ENCODE results near the gene DOCK6.

The DOCK6 gene

DNA sequence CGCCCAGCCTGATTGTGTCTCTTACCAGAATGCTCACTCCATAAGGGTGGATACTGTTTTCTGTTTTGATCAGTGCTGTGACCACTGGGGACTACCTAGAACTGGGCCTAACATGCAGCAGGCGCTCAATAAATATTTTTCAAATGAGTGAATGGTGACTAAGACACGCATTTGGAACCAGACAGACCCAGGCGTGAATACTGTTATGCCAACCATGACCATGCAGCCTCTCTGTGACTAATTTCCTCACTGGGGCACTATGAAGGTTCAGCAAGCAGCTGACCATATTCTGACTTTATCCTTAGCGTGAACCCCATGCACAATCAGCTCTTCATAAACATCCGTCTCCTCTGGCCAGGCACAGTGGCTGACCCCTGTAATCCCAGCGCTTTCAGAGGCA is 93.8 kb downstream of the DOCK6 start:
- no peak overlapping the region for H3K9ac ChIP-seq
- H4K20me1 ChIP-seq (ENCODE audit: insufficient read depth): no peaks in the 10 kb centered on the region
- H2AFZ ChIP-seq (ENCODE audit: low read depth): no peak overlapping the region
- H3K4me3 ChIP-seq (IDR thresholded peaks at IDR 0.05; ENCODE audit: insufficient read depth, low read depth, low read length): no peak overlapping the region
- H3K27me3 ChIP-seq (ENCODE audit: insufficient read depth, low read depth): no peaks in the 10 kb centered on the region
- no peaks in the 10 kb centered on the region for H3K36me3 ChIP-seq (ENCODE audit: insufficient read depth)
- H3K4me2 ChIP-seq: no peak overlapping the region
- no peaks in the 10 kb centered on the region for H3K79me2 ChIP-seq (ENCODE audit: insufficient read depth, low read depth)
- TF ChIP-seq, protein P1, sequence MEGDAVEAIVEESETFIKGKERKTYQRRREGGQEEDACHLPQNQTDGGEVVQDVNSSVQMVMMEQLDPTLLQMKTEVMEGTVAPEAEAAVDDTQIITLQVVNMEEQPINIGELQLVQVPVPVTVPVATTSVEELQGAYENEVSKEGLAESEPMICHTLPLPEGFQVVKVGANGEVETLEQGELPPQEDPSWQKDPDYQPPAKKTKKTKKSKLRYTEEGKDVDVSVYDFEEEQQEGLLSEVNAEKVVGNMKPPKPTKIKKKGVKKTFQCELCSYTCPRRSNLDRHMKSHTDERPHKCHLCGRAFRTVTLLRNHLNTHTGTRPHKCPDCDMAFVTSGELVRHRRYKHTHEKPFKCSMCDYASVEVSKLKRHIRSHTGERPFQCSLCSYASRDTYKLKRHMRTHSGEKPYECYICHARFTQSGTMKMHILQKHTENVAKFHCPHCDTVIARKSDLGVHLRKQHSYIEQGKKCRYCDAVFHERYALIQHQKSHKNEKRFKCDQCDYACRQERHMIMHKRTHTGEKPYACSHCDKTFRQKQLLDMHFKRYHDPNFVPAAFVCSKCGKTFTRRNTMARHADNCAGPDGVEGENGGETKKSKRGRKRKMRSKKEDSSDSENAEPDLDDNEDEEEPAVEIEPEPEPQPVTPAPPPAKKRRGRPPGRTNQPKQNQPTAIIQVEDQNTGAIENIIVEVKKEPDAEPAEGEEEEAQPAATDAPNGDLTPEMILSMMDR (conservative IDR thresholded peaks at IDR 0.05; ENCODE audit: low read depth, low read length): no peak
- H3K27ac ChIP-seq: no peak overlapping the region
- no peaks in the 10 kb centered on the region for H3K4me1 ChIP-seq (ENCODE audit: low read depth, poor library complexity, severe bottlenecking)

DNA sequence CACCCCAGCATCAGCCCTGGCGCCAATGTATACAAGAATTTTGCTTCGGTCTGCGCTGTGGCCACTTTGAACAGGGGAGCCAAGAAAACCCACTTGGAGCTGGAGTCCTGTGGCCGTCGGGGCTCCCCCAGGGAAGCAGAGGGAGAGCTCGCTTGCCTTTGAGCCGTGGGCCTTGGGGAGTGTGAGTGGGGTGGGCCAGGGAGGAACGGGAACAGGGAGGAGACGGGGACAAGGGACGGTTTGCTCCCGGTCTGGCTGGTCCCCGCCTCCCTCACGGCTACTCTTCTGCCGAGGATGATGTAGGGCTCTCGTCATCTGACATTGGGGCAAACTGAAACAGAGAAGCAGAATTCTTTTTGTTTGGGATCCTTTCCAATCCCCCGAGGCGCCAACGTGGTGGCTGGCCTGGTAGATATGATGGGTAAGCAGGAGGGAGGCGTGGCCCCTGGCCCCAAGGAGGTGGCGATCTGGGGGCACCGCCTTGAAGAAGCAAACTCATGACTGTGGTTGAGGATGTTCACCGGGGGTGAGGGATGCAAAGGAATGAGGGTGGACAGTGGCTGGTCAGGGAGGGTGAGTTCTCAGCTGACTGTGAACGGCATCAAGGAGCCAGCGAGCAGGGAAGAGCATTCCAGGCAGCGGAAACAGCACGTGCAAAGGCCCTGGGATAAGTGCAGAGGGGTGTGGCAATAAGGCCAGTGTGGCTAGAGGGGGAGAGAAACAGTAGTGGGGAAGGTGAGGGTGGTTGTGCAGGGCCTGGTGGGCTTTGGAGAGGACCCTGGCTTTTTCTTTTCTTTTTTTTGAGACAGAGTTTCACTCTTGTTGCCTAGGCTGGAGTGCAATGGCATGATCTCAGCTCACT is 95.8 kb downstream of the DOCK6 start:
- Histone ChIP-seq H3K9ac (no peak overlapping the region), H4K20me1 (ENCODE audit: insufficient read depth) (no peaks in the 10 kb centered on the region), H2AFZ (ENCODE audit: low read depth) (no peak overlapping the region), H3K36me3 (ENCODE audit: insufficient read depth) (no peaks in the 10 kb centered on the region), H3K27me3 (ENCODE audit: insufficient read depth, low read depth) (no peaks in the 10 kb centered on the region), H3K79me2 (ENCODE audit: insufficient read depth, low read depth) (no peaks in the 10 kb centered on the region), H3K4me3 (IDR thresholded peaks at IDR 0.05; ENCODE audit: insufficient read depth, low read depth, low read length) (no peak overlapping the region), H3K4me1 (ENCODE audit: low read depth, poor library complexity, severe bottlenecking) (no peaks in the 10 kb centered on the region), H3K27ac (no peak overlapping the region), H3K4me2 (no peak overlapping the region)
- TF ChIP-seq, protein P1 (conservative IDR thresholded peaks at IDR 0.05; ENCODE audit: low read depth, low read length): no peak

DNA sequence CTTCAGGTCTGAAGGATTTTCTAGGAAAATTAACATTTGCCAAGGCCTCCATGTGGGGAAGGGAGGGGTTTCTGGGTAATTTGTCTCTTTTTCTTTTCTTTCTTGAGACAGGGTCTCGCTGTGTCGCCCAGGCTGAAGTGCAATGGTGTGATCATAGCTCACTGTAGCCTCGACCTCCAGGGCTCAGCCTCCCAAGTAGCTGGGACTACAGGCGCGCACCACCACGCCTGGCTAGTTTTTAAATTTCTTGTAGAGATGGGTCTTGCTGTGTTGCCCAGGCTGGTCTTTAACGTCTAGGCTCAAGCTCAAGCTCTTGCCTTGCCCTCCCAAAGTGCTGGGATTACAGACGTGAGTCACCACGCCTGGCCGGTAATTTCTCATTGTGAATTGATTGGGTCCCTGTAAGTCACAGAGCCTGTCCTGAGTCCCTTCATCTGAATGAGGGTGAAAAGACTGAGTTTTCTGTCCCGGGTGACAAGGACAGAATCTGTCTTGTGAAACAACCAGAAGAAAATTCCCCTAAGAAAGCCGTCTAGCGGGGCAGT is 96.8 kb downstream of the DOCK6 start:
- Histone ChIP-seq H2AFZ (ENCODE audit: low read depth) (no peak overlapping the region), H3K4me2 (no peak overlapping the region), H3K4me1 (ENCODE audit: low read depth, poor library complexity, severe bottlenecking) (no peaks in the 10 kb centered on the region)

DNA sequence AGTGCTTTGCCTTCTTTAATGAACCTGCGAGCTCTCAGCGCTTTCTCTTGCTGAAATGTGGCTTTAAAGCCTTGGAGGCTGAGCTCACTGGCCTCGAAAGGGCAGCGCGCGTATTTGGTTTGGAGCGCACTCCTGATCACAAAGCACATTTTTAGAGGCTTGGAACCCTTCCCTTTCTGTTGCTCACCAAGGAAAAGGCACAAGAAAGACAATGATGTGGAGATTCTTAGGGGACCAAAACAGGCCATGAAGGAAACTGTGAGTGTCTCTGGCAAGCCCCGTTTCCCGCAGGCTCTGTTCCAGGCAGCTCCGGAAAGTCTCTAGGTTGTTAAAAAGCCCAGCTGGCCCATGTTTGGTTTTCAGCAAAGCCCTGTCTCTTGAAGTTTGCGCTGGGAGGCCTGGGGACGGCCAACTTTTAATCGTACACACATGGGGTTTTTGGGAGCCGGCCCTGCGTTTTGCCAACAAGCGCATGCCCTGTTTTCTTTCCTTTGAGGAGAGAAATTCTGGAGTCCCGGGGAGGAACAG is 97.4 kb downstream of the DOCK6 start:
- H3K9ac ChIP-seq: no peak overlapping the region
- H3K27ac ChIP-seq: no peak overlapping the region

More for the DNA sequence above, 96.8 kb downstream of the DOCK6 start:
- Histone ChIP-seq H3K27ac (no peak overlapping the region), H4K20me1 (ENCODE audit: insufficient read depth) (no peaks in the 10 kb centered on the region), H3K9ac (no peak overlapping the region), H3K79me2 (ENCODE audit: insufficient read depth, low read depth) (no peaks in the 10 kb centered on the region), H3K4me3 (IDR thresholded peaks at IDR 0.05; ENCODE audit: insufficient read depth, low read depth, low read length) (no peak overlapping the region), H3K27me3 (ENCODE audit: insufficient read depth, low read depth) (no peaks in the 10 kb centered on the region), H3K36me3 (ENCODE audit: insufficient read depth) (no peaks in the 10 kb centered on the region)
- TF ChIP-seq, protein P1 (conservative IDR thresholded peaks at IDR 0.05; ENCODE audit: low read depth, low read length): no peak

More for the DNA sequence above, 97.4 kb downstream of the DOCK6 start:
- Histone ChIP-seq H3K4me3 (IDR thresholded peaks at IDR 0.05; ENCODE audit: insufficient read depth, low read depth, low read length) (no peak overlapping the region), H3K4me1 (ENCODE audit: low read depth, poor library complexity, severe bottlenecking) (no peaks in the 10 kb centered on the region), H3K4me2 (no peak overlapping the region), H3K27me3 (ENCODE audit: insufficient read depth, low read depth) (no peaks in the 10 kb centered on the region), H3K79me2 (ENCODE audit: insufficient read depth, low read depth) (no peaks in the 10 kb centered on the region), H4K20me1 (ENCODE audit: insufficient read depth) (no peaks in the 10 kb centered on the region), H3K36me3 (ENCODE audit: insufficient read depth) (no peaks in the 10 kb centered on the region), H2AFZ (ENCODE audit: low read depth) (no peak overlapping the region)
- TF ChIP-seq, protein P1 (conservative IDR thresholded peaks at IDR 0.05; ENCODE audit: low read depth, low read length): no peak
